Suppressor macrophage treated with lipopolysaccharide for 1 hour (primary cell): ENCODE results near the gene COG7.
A peak's percentile ranks its signal among the peaks of the same experiment; 100 is the strongest.
"Not testable (repeated sequence)": the region's sequence is repeated elsewhere in the genome, so short reads cannot be mapped to it uniquely, and the experiment has no call there.

Experiments used
- DNase-seq, 3 donors: peaks; one replicate each; pipeline ENCODE4 v3.0.0-alpha.2; 2020 to 2022

Gene COG7

DNA sequence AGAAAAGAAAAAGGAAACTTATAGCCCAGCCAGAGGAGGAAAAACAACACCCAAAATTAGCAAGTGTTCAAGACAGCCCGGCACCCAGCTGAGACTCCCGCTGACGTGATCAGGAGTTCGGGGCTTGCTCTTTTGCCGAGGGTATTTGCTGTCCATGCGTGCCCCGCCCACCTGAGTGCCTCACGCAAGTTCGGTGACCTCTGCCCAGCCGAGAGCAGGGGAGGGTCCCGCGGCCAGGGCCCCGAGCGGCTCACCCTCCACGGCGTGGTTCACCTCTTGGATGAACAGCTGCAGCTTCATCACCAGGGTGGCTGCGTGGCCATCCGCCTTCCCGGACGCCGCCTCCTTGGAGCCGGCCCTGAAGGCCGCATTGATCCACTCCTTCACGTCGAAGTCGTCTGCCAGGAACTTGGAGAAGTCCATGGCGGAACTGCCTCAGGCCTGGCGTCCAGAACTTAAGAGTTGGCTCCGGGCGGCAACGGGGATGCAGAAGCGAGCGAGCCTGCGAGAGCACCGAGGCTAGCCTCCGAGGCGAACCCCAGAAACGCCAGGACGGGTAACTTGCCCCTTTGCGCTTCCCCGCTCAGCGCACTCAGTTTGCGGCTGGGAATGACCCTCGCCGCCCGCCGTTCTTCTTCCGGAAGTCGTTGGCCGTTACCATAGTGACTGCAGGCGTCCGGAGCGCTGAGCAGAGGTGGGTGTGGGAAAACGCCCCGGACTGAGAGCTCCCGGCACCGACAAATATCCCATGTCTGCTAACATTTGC, at the start of gene COG7:
Gene COG7 (minus strand): TSS at position 618 of the 766 bp plus-strand sequence. CDS start 195 bp downstream, at position 423.
- DNase-seq: peak; percentile 91 to 95 (median 94)

DNA sequence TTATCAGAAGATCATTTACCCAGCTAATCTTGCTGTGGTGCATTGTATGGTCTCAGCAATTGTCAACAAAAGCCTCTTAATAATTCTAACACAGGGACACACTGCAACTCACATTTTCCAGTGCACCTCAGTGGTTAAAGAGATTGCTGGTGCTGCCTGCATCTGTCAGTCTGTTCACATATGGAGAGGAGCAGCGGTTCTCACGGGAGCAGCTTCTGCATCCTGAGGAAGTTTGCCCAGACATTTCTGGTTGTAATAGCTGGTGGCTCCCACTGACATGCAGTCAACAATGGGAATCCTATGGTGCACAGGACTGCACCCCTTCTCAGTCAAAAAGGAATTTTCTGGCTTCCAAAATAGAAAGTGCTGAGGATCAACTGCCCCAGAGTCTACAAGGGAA, 49.5 kb upstream of the COG7 start:
- no peak for DNase-seq

DNA sequence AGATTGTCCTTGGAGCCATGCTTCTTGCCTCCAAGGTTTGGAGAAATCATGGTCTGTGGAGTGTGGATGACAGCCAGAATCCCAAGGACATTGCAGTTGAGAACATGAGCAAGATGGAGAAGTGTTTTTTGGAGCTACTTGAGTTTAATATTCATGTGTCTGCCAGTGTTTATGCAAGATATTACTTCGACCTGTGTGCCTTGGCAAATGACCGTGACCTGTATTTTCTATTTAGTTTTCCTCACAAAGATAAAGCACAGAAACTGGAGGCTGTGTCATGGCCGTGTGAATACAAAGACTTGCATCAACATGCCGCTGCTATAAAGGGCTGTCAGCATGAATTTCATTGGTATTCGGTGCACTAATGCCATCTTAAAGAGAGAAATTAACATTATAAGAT, 48.3 kb upstream of the COG7 start:
- no peak for DNase-seq

- DNase-seq: peak; percentile 40 to 66 (median 65)
These were observed 47.9 kb upstream of the COG7 start for GRCh38 chr16:23500862-23501225.

GRCh38 chr16:23500212-23500861, 47.3 kb upstream of the COG7 start:
- no peak for DNase-seq

DNA sequence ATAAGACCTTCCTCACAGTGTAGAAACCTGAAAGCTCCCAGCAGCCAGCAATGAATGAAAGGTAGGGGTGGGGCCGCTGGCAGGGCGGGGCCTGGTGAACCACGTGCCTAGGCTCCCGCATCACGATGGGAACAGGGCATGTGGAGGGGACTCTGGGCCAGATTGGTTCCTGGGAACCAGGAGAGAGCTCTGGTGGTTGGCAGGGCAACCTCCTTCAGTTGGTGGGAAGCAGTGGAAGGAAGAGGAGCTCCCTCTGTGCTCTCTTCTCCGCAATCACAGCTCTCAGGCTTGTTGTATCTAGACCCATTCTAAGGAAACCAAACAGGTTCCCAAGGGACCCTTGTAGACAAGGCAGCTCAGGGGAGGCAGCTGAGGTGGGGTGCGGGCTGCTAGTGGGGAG, 46.8 kb upstream of the COG7 start:
- no peak for DNase-seq

DNA sequence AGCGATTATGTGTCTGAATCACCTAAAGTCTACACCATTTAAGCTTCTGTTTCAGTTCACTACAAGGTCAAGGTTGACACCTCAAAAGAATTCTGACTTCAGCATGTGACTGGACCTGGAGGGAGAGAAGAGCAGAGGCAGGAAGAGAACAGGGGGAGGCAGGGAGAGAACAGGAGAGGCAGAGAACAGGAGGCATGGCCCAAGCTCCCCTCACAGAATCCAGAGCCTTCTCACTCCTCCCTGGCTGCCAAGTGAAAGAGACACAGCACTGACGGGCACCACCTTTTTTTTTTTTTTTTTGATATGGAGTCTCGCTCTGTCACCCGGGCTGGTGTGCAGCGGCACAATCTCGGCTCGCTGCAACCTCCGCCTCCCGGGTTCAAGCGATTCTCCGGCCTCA, 45.9 kb upstream of the COG7 start:
- no peak for DNase-seq

GRCh38 chr16:23497543-23497868, 44.5 kb upstream of the COG7 start:
- DNase-seq: no peak

- DNase-seq: peak; percentile 37 to 42 (median 41)
These were observed 44.0 kb upstream of the COG7 start for GRCh38 chr16:23496821-23497542.

DNA sequence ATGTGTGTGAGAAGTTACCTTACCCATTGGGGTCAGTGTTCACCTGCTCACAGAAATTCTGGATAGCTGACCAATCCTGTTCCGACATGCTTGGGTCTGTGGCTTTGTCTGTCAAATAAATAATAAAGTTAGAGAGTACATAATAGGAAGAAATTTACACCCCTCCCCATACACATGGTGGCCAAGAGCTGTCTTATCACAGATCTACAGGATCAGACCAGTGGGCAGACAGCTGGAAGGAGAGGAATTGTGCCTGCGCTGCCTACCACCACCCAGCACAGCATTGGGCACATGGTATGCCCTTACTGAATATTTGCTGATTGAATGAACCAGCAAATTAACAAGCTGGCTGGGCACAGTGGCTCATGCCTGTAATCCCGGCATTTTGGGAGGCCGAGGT, 42.7 kb upstream of the COG7 start:
- no peak for DNase-seq

GRCh38 chr16:23494188-23494587, 41.2 kb upstream of the COG7 start:
- no peak for DNase-seq

DNA sequence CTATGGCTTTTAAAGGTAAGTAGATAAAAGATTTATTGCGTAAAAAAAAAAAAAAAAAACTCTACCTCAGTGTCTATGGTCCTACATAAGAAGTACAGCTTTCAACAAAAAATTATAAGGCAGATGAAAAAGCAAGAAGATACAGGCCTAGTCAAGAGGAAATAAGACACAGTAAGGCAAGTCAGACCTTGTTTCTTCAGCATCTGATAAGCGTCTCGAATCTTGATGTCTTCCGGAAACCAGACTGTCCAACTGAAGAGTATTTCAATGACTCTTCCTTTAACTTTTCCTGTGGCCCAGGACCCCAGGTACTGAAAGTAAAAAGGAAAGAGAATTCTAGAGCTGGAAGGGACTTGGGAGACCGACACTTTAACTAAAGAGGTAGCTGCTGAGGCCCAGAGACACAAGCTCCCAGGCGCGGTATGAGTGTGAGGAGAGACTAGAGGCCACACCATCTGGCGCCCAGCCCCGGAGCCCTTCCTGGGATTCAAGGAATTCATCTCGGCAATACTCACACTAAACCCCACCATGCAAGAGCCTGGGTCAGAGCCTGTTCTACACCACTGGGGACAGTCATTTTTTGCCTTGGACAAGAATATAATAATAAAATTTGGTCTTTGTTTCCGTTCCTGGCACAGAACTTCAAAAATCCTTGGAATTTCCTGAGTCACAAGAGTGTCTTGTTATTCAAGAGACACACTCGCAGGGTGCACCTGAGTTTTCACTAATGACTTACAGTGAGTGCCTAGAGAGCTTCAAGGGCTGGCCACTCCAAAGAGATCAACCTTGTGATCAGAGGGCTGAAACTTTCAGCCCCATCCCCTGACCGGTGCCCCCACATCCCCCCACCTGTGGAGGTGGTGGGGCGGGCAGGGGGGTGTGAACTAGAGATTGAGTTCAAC, 38.8 kb upstream of the COG7 start:
- DNase-seq: no peak

GRCh38 chr16:23486480-23486879, 33.5 kb upstream of the COG7 start:
- DNase-seq: no peak

GRCh38 chr16:23485841-23486240, 32.9 kb upstream of the COG7 start:
- DNase-seq: no peak

DNA sequence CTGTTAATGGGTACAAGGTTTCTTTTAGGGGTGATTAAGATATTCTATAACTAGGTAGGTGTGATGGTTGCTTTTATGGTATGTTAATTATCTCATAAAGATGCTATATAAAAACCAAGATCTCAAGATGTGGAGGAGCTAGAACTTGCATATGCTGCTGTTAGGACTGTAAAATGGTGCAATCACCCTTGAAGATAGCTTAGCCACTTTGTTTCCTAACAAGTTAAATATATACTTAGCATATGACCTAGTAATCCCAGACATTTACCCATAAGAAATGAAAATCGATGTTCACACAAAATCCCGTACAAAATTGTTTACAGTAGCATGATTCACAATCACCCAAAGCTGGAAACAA, 32.2 kb upstream of the COG7 start:
- no peak for DNase-seq

DNA sequence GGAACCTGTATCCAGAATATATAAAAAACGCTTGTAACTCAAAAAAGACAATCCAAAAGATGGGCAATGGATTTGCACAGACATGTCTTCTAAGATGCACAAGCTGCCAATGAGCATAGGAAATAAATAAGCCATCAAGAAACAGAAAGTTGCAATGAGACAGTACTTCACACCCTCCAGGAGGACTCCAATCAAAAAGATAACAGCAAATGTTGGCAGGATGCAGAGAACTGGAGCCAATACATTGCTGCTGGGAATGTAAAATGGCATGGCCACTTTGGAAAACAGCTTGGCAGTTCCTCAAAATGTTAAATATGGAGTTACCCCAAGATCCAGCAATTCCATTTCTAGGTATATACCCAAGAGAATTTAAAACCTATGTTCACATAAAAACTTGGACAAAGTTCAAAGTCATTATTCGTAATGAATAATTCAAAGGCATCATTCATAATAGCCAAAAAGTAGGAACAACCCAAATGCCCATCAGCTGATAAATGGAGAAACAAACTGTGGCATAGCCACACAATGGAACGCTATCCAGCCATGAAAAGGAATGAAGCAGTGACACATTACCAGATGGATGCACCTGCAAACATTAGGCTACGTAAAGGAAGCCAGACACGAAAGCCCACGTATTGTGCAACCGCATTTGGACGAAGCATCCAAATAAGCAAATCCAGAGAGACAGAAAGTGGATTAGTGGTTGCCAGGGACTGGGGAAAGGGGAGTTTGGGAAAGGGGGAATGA, 31.7 kb upstream of the COG7 start:
- no peak for DNase-seq

GRCh38 chr16:23483492-23483891, 30.5 kb upstream of the COG7 start:
- DNase-seq: not testable (repeated sequence)

GRCh38 chr16:23482778-23483177, 29.8 kb upstream of the COG7 start:
- no peak for DNase-seq

DNA sequence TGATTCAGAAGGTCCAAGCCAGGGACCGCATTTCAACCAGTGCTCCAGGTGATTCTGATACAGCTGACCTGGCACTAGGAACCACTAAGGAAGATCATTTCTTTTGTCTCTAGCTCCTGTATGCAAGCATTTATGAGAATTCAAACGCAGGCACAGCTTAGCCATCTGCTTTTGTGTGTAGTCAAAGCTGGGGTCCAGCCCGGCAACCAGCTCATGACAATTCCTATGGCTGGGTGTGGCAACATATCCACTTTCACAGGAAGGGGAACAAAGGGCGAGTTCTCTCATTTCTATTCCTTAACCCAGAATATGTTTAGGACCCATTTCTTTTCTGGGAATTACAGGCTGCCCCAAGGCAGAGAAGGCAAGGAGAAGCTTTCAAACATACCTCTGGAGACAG, 27.3 kb upstream of the COG7 start:
- no peak for DNase-seq

DNA sequence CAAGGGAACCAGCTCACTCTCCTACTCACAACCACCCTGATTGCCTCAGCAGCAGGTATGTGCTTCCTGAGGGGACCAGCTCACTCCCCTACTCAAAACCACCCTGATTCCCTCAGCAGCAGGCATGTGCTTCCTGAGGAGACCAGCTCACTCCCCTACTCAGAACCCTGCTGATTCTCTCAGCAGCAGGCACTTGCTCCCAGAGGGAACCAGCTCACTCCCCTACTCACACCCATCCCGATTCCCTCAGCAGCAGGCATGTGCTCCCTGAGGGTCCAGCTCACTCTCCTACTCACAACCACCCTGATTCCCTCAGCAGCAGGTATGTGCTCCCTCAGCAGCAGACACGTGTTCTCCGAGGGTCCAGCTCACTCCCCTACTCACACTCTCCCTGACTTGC, 26.1 kb upstream of the COG7 start:
- no peak for DNase-seq

DNA sequence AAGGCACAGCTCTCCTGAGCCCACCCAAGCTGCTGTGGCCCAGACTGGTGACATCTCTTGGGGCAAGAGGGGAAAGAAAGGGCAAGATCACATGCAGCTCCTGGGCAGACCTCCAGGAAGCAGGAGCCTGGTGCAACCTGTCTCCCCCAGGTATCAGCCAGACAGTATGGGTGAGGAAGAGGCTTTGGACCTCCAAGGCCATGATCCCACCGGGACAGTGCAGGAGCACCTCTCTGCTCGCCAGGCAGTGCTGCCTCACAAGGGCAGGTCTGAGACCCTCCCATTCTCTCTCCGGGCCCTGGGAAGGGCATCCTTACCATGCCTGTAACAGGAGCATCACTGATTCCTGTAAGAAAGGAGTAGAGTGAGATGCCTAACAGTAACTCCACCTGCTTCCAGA, 25.6 kb upstream of the COG7 start:
- no peak for DNase-seq

GRCh38 chr16:23476289-23476688, 23.3 kb upstream of the COG7 start:
- DNase-seq: no peak
